NCI-H2029 (cell line): Measurements from ENCODE around the gene CCDC107.

Source experiments
- DNase-seq: peaks from one replicate; lab custom pipeline; 2025; lab: John Stamatoyannopoulos, UW

CCDC107 gene

GRCh38 chr9:35703906-35704672 lies 46.0 kb downstream of the CCDC107 start:
- DNase-seq = no peak

- DNase-seq = no peak
These were observed 47.3 kb downstream of the CCDC107 start for GRCh38 chr9:35705372-35705771.

GRCh38 chr9:35705836-35706430 lies 47.8 kb downstream of the CCDC107 start:
- DNase-seq = no peak

- no peak for DNase-seq
These were observed 48.9 kb downstream of the CCDC107 start for GRCh38 chr9:35706951-35707350.

GRCh38 chr9:35708146-35708545 lies 50.1 kb downstream of the CCDC107 start:
- DNase-seq = no peak

- DNase-seq = no peak
These were observed 52.9 kb downstream of the CCDC107 start for GRCh38 chr9:35710818-35711500.
